ENCODE measurements around the gene ASCC3. TPM values are rescaled to one million over a fixed set of nuclear protein-coding genes. Genes with fewer than 3 reads are reported as not detected.

ASCC3 gene
- total RNA-seq, 1 experiment from 2014 or later, result 40.5 TPM

DNA sequence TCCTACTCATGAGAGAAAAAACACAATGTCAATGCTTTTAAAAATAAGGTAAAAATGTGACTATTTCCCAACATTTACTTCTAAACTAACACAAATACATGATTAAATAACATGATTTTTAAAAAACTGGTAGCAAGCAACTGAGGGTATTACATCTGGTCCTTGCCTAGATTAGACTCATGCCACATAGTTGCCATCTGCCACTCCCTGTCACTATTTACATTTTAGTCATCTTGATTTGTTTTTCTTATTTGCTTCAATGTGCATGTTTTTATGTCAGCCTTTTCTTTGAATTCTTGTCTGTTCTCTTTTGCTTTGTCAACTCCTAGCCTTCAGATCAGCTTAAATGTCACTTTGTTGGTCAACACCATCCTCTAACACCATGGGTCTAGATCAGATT is 209.4 kb downstream of the ASCC3 start:
- intact Hi-C loops (cut with micrococcal nuclease), result loop anchor here (10.0 kb wide), 1 partner anchor 563 kb away; no protein-coding TSS in a partner anchor
- H3K27me3 ChIP-seq (ENCODE audit: insufficient read depth, low read length), result no peaks in the 10 kb centered on the region
- ChIA-PET CTCF (no interaction called here), POLR2A (no interaction called here), RAD21 (ENCODE audit: low non-redundant PET in 1 of 2, low total read pairs in 2 of 2, uncharacterized antibody in 2 of 2, unreplicated experiment in 2 of 2) (no interaction called here)
- H3K9me2 ChIP-seq (ENCODE audit: insufficient read depth), result no peaks in the 10 kb centered on the region
- H3K4me3 ChIP-seq (replicated peaks in 1 of 2; ENCODE audit: low read depth in 1 of 2, low read length in 2 of 2), result no peak overlapping the region
- no peaks in the 10 kb centered on the region for H3K79me2 ChIP-seq (ENCODE audit: insufficient read depth, low read length)
- DNase-seq (ENCODE audit: low read depth, low spot score), result no peak
- no peak overlapping the region for H3K27ac ChIP-seq (ENCODE audit: low read depth, low read length)
- no peak for TF ChIP-seq SP1 (IDR thresholded peaks at IDR 0.05; ENCODE audit: low read depth)
- no peak overlapping the region for H2AFZ ChIP-seq (ENCODE audit: low read depth, low read length, poor library complexity, severe bottlenecking)
- no peaks in the 10 kb centered on the region for H3K36me3 ChIP-seq (ENCODE audit: control insufficient read depth in 1 of 2, insufficient read depth in 2 of 2, low read length in 2 of 2)
- no peak for ATAC-seq
- H3K9me3 ChIP-seq (ENCODE audit: control insufficient read depth in 1 of 2, insufficient read depth in 1 of 2, low read depth in 1 of 2, low read length in 2 of 2), result no peaks in the 10 kb centered on the region
- no TSS peak for BruUV-seq (replicated peaks)
- no peaks in the 10 kb centered on the region for H4K20me1 ChIP-seq (ENCODE audit: insufficient read depth)
- H3K9ac ChIP-seq (ENCODE audit: low read length), result no peak overlapping the region
- no peak overlapping the region for H3K4me2 ChIP-seq (ENCODE audit: low read length)
- no peaks in the 10 kb centered on the region for H3K4me1 ChIP-seq (ENCODE audit: control insufficient read depth in 1 of 2, insufficient read depth in 2 of 2, low read length in 2 of 2)

DNA sequence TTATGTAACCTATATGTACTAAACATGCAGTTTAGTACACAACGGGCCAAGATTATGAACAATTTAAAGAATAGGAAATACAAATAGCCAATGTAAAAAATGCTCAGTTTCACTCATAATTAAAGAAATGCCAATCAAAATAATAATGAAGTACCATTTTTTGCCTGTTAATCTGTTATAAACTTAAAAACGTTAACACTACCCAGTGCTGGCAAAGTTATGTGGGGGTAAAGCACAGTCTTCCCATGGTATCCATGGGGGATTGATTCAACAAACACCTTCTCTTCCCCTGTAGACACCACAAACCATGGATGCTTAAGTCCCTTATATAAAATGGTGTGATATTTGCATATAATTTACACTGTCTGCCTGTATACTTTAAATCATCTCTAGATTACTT is 211.1 kb downstream of the ASCC3 start:
- RAD21 ChIA-PET (ENCODE audit: low non-redundant PET in 1 of 2, low total read pairs in 2 of 2, uncharacterized antibody in 2 of 2, unreplicated experiment in 2 of 2), result no interaction called here
- TF ChIP-seq, protein P1, sequence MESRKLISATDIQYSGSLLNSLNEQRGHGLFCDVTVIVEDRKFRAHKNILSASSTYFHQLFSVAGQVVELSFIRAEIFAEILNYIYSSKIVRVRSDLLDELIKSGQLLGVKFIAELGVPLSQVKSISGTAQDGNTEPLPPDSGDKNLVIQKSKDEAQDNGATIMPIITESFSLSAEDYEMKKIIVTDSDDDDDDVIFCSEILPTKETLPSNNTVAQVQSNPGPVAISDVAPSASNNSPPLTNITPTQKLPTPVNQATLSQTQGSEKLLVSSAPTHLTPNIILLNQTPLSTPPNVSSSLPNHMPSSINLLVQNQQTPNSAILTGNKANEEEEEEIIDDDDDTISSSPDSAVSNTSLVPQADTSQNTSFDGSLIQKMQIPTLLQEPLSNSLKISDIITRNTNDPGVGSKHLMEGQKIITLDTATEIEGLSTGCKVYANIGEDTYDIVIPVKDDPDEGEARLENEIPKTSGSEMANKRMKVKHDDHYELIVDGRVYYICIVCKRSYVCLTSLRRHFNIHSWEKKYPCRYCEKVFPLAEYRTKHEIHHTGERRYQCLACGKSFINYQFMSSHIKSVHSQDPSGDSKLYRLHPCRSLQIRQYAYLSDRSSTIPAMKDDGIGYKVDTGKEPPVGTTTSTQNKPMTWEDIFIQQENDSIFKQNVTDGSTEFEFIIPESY (IDR thresholded peaks at IDR 0.05; ENCODE audit: extremely low read depth, insufficient replicate concordance, low read length), result no peak
- TF ChIP-seq POLR2A (IDR thresholded peaks at IDR 0.05; ENCODE audit: borderline replicate concordance, extremely low read depth, insufficient read depth, insufficient read length) (no peak), FOSL1 (IDR thresholded peaks at IDR 0.05; ENCODE audit: low read depth) (no peak), SIN3A (IDR thresholded peaks at IDR 0.05; ENCODE audit: low read depth) (no peak), SP1 (IDR thresholded peaks at IDR 0.05; ENCODE audit: low read depth) (no peak), RAD21 (IDR thresholded peaks at IDR 0.05; ENCODE audit: low read depth) (no peak), EZH2 (IDR thresholded peaks at IDR 0.05) (no peak), YY1 (IDR thresholded peaks at IDR 0.05; ENCODE audit: extremely low read depth, insufficient replicate concordance, low read depth, low read length) (no peak), ZNF274 (IDR thresholded peaks at IDR 0.05; ENCODE audit: low read depth, low read length) (no peak), TCF7L2 (IDR thresholded peaks at IDR 0.05; ENCODE audit: borderline replicate concordance, extremely low read depth, insufficient read depth, insufficient read length) (no peak), CBX3 (IDR thresholded peaks at IDR 0.05; ENCODE audit: low read depth) (no peak)
- TF ChIP-seq, protein P2, sequence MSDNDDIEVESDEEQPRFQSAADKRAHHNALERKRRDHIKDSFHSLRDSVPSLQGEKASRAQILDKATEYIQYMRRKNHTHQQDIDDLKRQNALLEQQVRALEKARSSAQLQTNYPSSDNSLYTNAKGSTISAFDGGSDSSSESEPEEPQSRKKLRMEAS (IDR thresholded peaks at IDR 0.05), result no peak
- TF ChIP-seq, protein P3, sequence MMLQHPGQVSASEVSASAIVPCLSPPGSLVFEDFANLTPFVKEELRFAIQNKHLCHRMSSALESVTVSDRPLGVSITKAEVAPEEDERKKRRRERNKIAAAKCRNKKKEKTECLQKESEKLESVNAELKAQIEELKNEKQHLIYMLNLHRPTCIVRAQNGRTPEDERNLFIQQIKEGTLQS (IDR thresholded peaks at IDR 0.05), result no peak
- ATAC-seq (no peak), DNase-seq (ENCODE audit: low read depth, low spot score) (no peak)
- no peak overlapping the region for H3K9ac ChIP-seq (ENCODE audit: low read length)
- intact Hi-C loops (cut with micrococcal nuclease), result loop anchor here (10.0 kb wide), 1 partner anchor 565 kb away; no protein-coding TSS in a partner anchor
- H3K4me3 ChIP-seq (replicated peaks in 1 of 2; ENCODE audit: low read depth in 1 of 2, low read length in 2 of 2), result no peak overlapping the region
- no peaks in the 10 kb centered on the region for H4K20me1 ChIP-seq (ENCODE audit: insufficient read depth)
- H3K9me2 ChIP-seq (ENCODE audit: insufficient read depth), result no peaks in the 10 kb centered on the region
- no peak overlapping the region for H2AFZ ChIP-seq (ENCODE audit: low read depth, low read length, poor library complexity, severe bottlenecking)
- no peak overlapping the region for H3K4me2 ChIP-seq (ENCODE audit: low read length)
- no peak overlapping the region for H3K27ac ChIP-seq (ENCODE audit: low read depth, low read length)
- H3K79me2 ChIP-seq (ENCODE audit: insufficient read depth, low read length), result no peaks in the 10 kb centered on the region
- CTCF ChIA-PET, result no interaction called here
- BruUV-seq (replicated peaks), result no TSS peak
- H3K4me1 ChIP-seq (ENCODE audit: control insufficient read depth in 1 of 2, insufficient read depth in 2 of 2, low read length in 2 of 2), result no peaks in the 10 kb centered on the region
- POLR2A ChIA-PET, result no interaction called here
- no peaks in the 10 kb centered on the region for H3K36me3 ChIP-seq (ENCODE audit: control insufficient read depth in 1 of 2, insufficient read depth in 2 of 2, low read length in 2 of 2)
- no peaks in the 10 kb centered on the region for H3K27me3 ChIP-seq (ENCODE audit: insufficient read depth, low read length)
- H3K9me3 ChIP-seq (ENCODE audit: control insufficient read depth in 1 of 2, insufficient read depth in 1 of 2, low read depth in 1 of 2, low read length in 2 of 2), result no peaks in the 10 kb centered on the region

All from HCT116 (cell line).